Skin epidermis (tissue), 12 donors: Measurements from ENCODE around the gene TNPO3.

Source experiments
- H3K27ac ChIP-seq, 21 experiments: fragments of 200-600 bp; sonication (generic) in 11 of 21; one replicate each; pipeline ENCODE4 v1.5.0; 2020; ENCODE audit warnings: mild to moderate bottlenecking in 3 of 21, inconsistent platforms in 2 of 21, moderate library complexity in 2 of 21
- H3K4me3 ChIP-seq, 7 experiments: fragments of 200-600 bp; sonication (generic) in 2 of 7; one replicate each; pipeline ENCODE4 v1.5.0; 2020; ENCODE audit warnings: inconsistent platforms in 2 of 7, mild to moderate bottlenecking in 2 of 7, moderate library complexity in 1 of 7

The TNPO3 gene

DNA sequence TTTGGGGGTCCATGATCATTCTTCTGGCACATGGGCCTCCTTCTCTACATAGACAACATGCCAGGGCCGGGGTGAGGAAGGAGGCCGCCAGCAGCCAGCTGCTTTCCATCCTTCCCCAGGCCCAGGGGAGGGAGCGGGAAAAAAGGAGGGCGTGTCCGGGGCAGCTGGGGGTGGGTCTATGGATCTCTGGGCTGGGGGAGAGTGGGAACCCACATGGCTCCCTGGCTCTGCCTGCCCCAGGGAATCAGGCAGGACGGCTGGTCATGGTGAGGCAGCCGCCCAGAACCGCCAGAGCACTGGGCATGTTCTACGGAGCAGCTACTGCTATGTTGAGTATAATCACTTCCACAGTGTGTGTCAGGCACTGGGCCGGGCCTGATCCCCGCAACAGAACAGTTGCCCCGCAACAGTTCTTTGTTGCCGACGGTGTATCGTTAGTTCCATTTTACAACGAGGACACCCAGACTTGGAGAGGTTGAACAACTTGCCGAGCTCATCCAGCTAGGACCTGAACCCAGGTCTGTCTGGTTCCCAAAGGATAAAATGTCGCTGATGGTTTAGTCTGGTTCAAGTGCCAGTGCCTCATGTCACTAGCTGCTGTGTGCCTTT lies 123.6 kb downstream of the TNPO3 start:
- no peak overlapping the region for H3K27ac ChIP-seq
- H3K4me3 ChIP-seq, result no peak overlapping the region

DNA sequence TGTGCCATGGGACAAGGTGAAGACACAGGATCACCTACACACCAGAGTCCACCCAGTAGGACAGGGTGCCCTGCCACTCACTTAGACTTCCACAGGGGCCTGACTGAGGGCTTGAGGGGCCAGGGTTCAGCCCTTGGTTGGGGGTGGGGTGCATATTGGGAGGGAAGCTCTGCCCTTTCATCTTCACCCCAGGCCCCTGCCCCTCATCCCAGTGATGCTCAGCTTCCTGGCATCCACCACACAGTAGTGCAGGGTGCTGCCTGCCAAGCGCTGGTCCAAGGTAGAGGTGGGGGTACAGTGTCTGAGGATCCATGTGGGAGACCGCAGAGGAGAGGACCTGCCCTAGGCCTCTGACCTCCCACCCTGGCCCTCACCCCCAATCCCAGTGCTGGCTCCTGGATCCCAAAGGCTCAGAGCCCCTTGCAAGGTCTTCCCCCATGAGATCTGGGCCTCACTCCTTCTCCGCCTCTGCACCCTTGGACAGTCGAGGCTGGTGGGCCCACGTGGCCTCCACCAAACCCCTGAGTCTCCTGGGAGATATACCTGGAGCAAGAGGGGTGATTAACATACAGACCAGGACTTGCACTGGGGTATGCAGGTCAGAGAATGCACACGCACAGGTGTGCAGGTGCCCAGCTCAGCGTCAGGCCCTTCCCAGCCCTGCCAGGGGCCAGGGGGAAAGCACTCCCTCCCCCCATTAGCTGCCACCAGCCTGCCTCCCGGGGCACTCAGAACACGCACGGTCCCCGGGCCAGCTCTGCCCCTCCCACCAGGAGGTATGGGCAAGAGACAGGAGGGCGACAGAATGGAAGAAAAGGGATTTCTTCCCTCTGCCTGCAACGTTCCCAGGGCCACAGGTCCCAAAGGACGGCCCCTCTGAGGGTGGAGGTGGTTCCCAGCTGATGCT lies 125.8 kb downstream of the TNPO3 start:
- H3K4me3 ChIP-seq, result no peak overlapping the region
- no peak overlapping the region for H3K27ac ChIP-seq

DNA sequence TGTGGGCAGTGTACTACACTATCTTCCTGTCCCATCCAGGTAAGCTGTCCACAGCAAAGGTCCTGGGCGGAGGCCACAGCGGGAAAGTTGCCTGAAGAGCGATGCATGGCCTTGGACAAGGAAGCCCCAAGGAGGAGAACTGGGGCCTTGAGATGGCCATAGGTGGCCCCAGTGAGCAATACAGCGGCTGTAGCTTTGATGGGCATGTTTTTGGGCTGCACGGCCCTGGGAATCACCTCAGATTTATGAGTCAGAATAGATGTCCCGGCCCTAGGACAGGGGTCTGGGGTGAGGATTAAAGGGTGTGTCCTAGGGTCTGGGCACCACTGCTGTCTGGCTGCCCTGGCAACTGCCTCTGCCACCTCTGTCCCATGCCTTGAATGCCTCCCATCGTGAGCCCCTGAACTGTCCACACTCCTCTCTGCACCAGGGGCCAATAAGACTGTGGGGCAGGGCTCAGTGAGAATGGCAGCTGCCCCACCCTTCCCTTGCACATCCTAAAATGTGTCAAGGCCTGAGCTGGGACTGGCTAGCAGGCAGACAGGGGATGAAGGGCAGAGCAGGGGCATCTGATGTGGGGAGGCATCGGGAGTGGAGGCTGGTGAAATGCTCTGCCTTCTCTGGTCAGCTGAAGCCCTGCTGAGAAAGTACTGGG lies 126.6 kb downstream of the TNPO3 start:
- Histone ChIP-seq H3K27ac (no peak overlapping the region), H3K4me3 (no peak overlapping the region)

DNA sequence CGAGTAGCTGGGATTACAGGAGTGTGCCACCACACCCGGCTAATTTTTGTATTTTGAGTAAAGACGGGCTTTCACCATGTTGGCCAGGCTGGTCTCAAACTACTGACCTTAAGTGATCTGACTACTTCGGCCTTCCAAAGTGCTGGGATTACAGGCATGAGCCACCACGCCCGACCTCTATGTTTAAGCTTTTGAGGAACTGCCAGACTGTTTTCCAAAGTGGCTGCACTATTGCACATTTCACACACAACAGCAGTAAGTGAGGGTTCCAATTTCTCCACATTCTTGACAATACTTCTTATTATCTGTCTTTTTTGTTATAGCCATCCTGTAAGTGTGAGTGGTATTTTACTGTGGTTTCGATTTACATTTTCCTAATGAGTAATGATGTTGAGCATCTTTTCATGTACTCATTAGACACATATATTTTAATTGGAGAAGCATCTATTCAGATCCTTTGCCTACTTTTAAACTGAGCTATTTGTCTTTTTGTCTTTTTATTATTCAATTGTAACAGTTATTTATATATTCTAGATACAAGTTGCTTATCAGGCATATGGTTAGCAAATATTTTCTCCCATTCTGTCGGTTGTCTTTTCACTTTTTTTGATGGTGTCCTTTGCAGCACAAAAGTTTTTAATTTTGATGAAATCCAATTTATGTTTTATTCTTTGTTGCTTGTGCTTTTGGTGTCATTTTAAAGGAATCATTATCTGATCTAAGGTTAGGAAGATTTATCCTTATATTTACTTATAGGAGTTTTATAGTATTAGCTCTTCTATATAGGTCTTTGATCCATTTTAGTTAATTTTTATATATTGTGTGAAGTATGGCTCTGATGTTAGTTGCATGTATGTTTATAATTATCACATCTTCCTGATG lies 130.0 kb downstream of the TNPO3 start:
- no peak overlapping the region for H3K27ac ChIP-seq

DNA sequence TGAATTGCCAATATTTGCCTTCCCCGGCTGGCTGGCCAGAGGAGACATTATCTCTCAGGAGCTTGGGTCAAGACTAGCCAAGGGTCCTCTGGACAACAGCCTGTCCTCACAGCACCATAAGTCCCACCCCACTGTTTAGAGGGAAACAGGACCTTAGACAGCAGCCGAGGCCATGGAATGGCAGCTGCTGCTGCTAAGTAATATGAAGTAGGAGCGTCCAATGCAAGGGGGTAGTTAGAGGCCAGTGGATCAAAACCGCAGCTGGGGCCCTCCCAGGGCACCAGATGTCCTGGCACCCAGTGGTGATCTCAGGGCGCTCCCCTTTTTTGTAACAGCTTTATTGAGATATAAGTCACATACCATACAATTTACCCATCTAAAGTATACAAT lies 131.5 kb downstream of the TNPO3 start:
- no peak overlapping the region for H3K27ac ChIP-seq
- H3K4me3 ChIP-seq, result no peak overlapping the region

More for the DNA sequence above, 130.0 kb downstream of the TNPO3 start:
- no peak overlapping the region for H3K4me3 ChIP-seq

DNA sequence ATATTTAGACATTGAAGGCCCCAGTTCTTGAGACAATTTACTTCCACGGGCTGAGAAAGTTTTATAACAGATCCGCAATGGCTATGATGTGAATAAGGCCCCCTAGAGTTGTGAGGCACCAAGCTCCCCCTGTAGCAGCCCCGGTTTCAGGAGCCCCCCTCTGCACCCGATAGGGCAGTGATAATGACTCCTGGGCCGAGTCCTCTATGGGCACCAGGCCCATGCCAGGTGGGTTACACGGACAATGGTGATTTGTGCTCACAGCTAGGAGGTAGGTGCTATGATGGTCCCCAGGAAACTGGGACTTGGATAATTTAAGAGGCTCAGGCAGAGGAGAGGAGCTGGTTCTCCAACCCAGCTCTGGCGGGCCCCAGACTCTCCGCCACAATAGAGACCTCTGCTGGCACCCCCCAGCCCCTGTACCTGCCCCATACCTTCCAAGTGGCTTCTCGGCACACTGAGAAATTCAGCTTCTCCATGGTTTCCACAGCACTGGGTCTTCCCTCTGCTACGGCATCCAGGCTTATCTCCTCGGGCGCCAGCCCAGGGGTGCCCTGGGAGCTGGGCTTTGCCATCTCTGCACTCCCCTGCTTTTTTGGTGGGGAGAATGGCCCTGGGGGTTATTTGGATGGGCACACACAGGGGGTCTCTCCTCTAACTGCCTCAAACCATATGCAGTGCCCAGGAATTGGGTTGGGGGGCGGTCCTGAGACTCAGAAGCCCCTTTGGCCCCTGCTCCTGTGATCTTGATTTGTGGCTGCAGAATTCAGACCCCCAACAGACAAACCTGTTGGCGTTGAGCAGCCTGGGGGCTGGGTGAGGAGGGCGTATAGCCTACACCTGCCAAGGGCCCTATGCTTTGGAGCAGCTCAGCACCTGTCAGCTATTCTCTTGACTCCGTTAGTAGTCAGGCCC lies 132.2 kb downstream of the TNPO3 start:
- no peak overlapping the region for H3K27ac ChIP-seq
- no peak overlapping the region for H3K4me3 ChIP-seq

DNA sequence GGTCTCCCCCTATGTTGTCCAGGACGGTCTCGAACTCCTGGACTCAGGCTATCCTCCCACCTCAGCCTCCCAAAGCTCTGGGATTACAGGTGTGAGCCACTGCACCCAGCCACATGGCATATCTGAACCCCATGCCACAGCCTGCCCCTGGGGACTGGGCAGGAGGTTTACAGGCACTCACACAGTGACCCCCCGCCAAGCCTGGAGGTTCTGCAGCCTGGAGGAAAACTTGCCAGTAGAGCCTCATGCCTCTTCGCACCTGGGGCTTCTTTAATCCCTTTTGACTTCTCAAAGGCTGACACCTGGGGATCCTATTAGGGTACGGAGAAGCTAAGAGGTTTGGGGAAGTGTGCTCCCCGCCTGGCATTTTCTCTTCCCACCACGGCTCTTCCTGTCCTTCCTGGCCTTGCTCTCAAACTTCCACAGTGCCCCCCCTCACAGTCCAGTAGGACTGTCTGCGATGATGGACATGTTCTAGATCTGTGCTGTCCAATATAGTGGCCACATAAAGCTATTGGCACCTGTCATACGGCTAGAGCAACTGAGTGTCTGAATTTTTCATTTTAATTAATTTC lies 133.0 kb downstream of the TNPO3 start:
- no peak overlapping the region for H3K4me3 ChIP-seq

DNA sequence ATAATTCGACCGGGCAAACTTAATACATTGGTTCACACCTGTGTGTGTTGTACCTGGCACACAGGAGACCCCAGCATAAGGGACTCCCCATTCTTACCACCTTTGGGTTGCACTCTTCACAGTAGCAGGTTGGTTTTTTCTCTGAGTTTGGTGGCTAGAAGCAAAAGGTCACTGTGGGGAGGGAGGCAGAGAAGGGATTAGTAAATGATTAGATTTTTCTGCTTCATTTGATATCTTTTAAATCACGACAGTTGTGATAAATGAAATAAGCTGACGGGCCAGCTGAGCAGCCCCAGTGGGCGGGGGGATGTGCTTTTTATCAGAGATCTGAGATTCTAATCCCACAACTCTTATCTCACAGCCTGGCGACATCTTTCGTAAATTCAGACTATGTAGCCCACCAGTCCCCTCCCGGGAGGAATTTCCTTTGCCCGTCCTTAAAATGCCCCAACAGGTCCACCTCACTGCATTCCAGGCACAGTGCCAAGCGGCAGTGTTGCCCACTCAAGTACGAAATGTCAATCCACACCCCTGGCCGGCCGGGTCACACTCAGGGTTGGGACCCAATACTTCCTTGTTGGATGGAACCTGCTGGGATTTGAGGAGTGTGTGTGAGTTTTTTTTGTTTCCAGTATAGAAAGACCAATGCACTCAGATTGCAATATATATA lies 133.9 kb downstream of the TNPO3 start:
- Histone ChIP-seq H3K27ac (no peak overlapping the region), H3K4me3 (no peak overlapping the region)

More for the DNA sequence above, 133.0 kb downstream of the TNPO3 start:
- H3K27ac ChIP-seq, result no peak overlapping the region

DNA sequence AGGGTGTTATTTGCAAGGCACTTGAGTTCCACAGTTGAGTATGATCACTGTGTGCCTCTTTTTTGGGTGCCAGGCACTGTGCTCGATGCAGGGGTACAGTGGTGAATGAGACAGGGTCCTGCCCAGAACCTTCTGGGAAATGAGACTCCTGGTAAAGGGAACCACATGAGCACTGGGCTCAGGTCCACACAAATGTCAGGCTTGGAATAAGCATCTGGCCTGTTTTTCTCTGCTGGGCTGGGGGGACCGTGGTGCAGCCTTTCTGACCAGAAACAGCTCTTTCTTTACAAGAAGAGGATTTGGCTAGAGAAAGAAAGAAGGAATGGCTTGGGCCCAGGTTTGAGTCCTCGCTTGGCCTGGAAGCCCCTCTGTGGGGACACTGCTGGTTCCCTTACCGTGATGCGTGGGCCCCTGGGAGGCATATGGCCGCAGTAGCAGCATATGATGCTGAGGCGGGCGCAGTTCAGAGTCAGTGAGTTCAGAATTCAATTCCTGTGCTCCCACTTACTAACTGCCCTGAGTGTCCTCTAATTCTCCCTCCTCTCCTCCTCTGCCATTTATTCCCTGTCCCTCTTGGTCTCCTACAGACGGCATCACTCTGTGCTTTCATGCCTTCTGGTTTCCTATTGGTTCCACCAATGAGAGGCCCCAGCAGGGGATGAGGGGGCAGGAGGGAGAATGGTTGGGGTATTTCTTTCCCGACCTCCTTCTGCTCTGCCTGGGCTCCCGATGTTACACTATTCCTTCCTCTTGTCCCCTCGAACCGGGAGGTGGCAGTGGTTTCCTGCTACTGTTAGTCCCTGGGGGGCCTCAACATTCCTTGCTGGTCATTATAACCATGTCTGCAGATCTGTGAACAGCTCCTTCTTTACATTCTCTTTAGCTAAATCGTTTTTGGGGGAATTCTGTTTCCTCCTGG lies 134.8 kb downstream of the TNPO3 start:
- H3K4me3 ChIP-seq, result no peak overlapping the region
- H3K27ac ChIP-seq, result no peak overlapping the region

DNA sequence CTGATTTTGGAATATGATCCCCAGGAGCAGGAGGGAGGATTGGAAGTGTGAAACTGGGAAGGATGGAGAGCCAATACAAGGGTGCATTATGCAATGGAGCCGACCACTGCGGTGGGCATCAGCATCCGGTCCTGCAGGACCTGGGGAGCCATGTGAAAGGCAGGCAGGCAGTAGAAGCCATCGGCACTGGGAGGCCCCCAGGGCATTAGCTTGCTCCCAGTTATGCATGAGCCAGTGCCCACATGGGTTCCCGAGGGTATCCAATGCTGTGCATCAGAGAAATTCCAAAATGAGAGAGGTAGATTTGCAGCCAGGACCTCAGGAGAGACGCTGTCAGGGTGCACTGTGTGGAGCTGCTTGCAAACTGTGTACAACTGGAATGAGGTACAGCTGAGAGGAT lies 135.7 kb downstream of the TNPO3 start:
- no peak overlapping the region for H3K27ac ChIP-seq
- H3K4me3 ChIP-seq, result no peak overlapping the region

DNA sequence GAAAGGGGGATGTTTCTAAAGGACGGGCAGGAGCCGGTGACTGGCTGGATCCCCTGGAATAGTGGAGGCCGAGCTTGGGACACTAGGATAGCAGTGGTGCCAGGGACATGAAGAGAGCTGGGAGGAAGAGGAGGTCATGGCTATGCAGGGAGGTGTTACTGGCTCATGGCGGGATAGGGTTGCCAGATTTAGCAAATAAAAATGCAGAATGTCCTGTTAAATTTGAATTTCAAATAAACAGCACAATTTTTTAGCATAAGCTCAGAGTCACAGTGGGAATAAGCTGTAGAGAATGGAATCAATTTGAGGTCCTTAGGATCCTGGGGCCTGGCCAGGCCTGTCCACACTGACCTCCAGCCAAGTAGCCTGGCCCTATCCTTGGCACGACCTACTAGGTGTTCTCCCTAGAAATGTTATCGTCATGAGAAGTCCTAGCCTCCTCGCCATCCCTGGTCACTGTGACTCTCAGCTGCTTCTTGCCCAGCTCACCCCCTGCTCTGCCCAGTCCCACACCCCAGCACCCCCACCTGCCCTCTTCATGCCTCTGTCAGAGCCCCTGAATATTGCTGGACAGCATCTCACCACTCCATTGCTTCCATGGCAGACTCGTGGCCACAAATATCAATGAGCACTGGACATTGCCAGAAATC lies 136.8 kb downstream of the TNPO3 start:
- H3K27ac ChIP-seq, result no peak overlapping the region
- no peak overlapping the region for H3K4me3 ChIP-seq

DNA sequence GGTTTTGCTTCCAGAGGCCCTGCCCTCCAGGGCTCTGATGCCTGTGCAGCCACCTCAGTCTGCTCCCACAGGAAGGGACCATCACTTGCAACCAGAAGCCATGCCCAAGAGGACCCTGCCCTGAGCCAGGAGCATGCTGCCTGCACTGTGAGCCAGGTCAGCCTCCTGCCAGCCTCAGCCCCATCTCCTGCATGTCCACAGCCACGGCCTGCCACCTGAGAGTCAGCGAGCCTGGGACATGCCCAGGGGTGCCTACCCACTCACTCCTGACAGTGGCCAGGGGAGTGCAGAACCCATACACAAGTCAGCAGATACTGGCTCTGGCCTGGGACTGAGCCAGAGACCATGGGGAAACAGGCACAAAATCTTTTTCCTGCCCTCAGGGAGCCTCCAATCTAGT lies 137.8 kb downstream of the TNPO3 start:
- no peak overlapping the region for H3K4me3 ChIP-seq
- H3K27ac ChIP-seq, result no peak overlapping the region

DNA sequence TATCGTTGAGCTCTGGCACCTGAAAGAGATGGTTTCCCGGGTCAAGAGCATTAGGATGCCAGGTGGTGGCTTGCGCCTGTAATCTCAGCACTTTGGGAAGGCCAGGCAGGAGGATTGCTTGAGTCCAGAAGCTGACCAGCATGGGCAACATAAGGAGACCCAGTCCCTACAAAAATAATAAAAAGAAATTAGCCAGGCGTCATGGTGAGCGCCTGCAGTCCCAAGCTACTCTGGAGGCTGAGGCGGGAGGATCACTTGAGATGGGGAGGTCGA lies 138.3 kb downstream of the TNPO3 start:
- no peak overlapping the region for H3K4me3 ChIP-seq
- H3K27ac ChIP-seq, result no peak overlapping the region

DNA sequence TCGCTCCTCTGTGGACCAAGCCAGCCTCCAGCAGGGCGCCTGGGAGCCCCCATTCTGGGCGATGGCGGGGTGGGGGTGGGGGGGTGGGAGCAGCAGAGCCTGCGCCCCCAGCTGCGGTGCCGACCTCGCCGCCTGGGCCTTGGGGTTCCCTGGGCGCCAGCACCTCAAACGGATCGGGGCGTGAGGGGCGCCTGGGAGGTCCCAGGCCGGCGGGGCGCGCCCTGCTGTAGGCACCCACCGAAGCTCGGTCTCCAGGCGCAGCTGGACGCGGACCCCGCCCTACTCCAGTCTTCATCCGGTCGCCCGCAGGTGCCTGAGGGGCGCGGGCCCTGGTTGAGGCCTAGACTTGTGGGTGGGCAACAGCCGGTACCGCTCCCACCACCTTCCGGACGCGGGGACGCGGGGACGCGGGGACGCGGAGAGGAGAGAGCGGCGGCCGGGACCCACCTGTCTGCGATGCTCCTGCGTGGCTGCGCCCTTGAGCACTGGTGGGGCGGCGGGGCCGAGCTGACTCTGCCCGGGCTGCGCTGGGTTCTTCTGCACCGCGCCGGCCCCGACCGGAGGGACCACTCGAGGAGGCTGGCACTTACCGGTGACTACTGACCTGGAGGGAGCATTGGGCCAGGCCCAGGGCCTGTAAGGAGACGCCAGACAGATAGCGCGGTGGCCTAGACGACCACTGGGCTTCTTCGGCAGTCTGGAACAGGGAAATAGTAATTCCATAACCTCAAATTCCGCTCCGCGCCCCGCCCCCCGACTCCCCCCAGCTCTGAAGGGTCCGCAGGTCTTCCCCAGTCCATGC lies 138.9 kb downstream of the TNPO3 start:
- H3K27ac ChIP-seq, result no peak overlapping the region
- peak overlapping the region in 1 of 7 experiments; percentile 16 for H3K4me3 ChIP-seq

DNA sequence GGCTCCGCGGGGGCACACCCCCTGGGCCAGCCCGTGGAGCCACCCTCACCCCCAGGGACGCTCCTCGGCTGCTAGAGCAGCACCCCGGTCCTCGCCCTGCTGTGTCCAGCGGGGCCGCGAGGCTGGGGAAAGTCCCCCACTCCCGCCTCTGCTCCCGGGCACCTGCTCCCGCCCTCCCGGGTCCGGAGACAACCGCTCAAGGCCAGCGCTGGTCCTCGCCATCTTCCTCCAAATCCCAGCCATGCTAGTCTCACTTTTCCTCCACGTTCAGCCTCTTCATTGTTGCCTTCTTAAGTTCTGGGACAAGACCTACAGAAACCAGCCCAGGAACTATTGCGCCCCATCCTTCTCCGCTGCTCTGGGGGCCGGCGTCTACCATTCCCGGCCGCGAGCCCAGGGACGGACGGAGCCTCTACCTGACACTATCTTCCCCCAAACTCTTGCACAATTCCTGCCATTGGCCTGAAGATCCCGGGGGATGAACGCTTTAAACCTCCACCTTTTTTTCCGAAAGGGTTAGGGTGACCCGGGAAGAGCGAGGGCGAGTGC lies 139.6 kb downstream of the TNPO3 start:
- Histone ChIP-seq H3K4me3 (peak overlapping the region in 2 of 7 experiments; percentile 5 to 16), H3K27ac (no peak overlapping the region)
